ENCODE results near the gene PCGF5. TPM values are rescaled to one million over a fixed set of nuclear protein-coding genes. Genes with fewer than 3 reads are reported as not detected.
A peak's percentile ranks its signal among the peaks of the same experiment; 100 is the strongest.

Gene PCGF5
- total and polyA plus RNA-seq, 2 of the 8 experiments (the other 6 are each of a cell fraction or from before 2014, with no cell fraction given), result 5.8 to 8.4 TPM

DNA sequence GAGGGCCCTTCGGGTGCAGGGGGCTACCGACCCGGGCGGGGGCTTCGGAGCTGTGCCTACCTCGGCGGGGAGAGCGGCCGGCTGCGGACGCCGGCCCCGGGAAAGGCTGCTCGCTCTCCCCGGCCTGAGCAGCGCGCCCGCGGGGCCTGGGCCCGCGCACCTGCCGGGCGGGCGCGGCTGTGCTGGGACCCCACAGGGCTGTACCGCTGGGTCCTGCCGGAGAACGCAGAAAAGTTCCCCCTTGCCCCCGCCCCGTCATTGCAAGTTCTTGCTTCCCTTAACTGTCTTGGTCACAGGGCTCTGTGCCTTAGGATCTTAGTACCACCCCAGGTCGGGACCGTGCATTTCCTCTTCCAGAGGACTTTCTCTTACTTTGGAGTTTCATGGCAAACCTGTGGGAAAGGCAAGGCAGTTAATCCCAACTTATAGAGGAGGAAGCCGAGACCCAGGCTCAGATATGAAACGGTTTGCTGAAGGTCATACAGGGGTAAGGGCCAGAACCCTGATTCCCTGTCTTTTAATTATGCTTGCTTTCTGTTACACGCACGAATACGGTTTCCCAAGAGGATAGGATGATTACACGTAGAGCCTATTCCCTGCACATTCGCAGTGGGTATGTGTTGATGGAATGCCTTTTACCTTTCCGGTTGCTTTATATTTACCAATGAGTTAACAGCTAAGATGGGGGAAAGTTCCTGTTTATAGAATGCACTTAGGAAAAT lies 652 bp downstream of the PCGF5 start:
- Histone ChIP-seq H2BK5ac (ENCODE audit: low read depth, low read length) (no peak overlapping the region), H4K5ac (ENCODE audit: insufficient read length, low read depth, low read length) (no peak overlapping the region), H2AFZ (ENCODE audit: low read length) (peak overlapping the region; percentile 93), H3K4ac (replicated peaks; ENCODE audit: insufficient read length, low read depth, low read length) (no peak overlapping the region), H2BK15ac (ENCODE audit: low read length) (no peak overlapping the region), H3K4me2 (ENCODE audit: insufficient read depth in 1 of 2, low read depth in 2 of 2, low read length in 2 of 2) (peak overlapping the region; percentile 81 to 82), H3K27me3 (replicated peaks in 1 of 4; ENCODE audit: control insufficient read depth in 3 of 4, extremely low read depth in 1 of 4, insufficient read depth in 3 of 4, low read length in 3 of 4) (peaks cover 12 to 37% (median 26%) of the 10 kb centered on the region in 4 experiments), H2BK120ac (replicated peaks; ENCODE audit: low read depth, low read length) (no peak overlapping the region), H3K79me2 (ENCODE audit: control insufficient read depth in 1 of 2, insufficient read depth in 2 of 2, low read length in 2 of 2) (no peaks in the 10 kb centered on the region), H4K20me1 (replicated peaks in 1 of 2; ENCODE audit: control insufficient read depth in 1 of 2, insufficient read depth in 2 of 2, low read length in 2 of 2) (no peaks in the 10 kb centered on the region), H3K36me3 (ENCODE audit: control insufficient read depth in 2 of 4, insufficient read depth in 4 of 4, low read length in 3 of 4) (no peaks in the 10 kb centered on the region), H3K18ac (ENCODE audit: extremely low read depth, low read length) (peak overlapping the region; percentile 48), H3K23me2 (ENCODE audit: low read depth, low read length) (peaks cover 9% of the 10 kb centered on the region; the same call in 1 of the 2 replicates), H4K91ac (replicated peaks; ENCODE audit: insufficient read length, low read length) (no peak overlapping the region), H2BK20ac (ENCODE audit: low read length) (no peak overlapping the region), H3K14ac (ENCODE audit: insufficient read length) (no peak overlapping the region), H3K9me3 (ENCODE audit: insufficient read depth in 2 of 2, low read depth in 1 of 2, low read length in 1 of 2) (no peaks in the 10 kb centered on the region), H3K27ac (ENCODE audit: low read depth, low read length) (no peak overlapping the region), H3K9ac (replicated peaks in 1 of 4; ENCODE audit: extremely low read depth in 1 of 4, low read depth in 3 of 4, low read length in 3 of 4) (peak overlapping the region; percentile 8 to 52 (median 26); a peak in 5 of 7 replicates), H3K23ac (ENCODE audit: insufficient read length) (no peak overlapping the region), H2AK5ac (ENCODE audit: low read depth, low read length) (no peak overlapping the region), H3K4me3 (ENCODE audit: extremely low read depth in 1 of 4, insufficient read depth in 2 of 4, low read depth in 3 of 4, low read length in 4 of 4) (peak overlapping the region; percentile 55 to 97 (median 76)), H3K56ac (replicated peaks; ENCODE audit: insufficient read length, low read depth, low read length) (no peak overlapping the region), H4K8ac (ENCODE audit: extremely low read depth, insufficient read depth, low read length) (peak overlapping the region; percentile 62; the same call in 1 of the 2 replicates), H2BK12ac (ENCODE audit: low read depth, low read length) (no peak overlapping the region), H3K4me1 (replicated peaks in 1 of 4; ENCODE audit: control insufficient read depth in 3 of 4, insufficient read depth in 4 of 4, low read length in 3 of 4) (peaks cover 0 to 7% (median 2%) of the 10 kb centered on the region in 4 experiments; a peak in 2 of 7 replicates), H3K79me1 (ENCODE audit: low read depth, low read length) (no peaks in the 10 kb centered on the region)
- WGBS, 2 experiments (ENCODE audit: extremely low coverage in 1 of 2, insufficient coverage in 1 of 2, insufficient read length in 1 of 2, insufficient replicate concordance in 2 of 2, low coverage in 1 of 2, low lambda C conversion rate in 2 of 2, missing lambda C conversion rate in 1 of 2), result 10% methylated on average over 36 of the region's 40 CpGs; no CpG with 5 or more reads in 1 of the 2 experiments
- FAIRE-seq (no peak), DNase-seq (ENCODE audit: low read depth in 1 of 2, low spot score in 2 of 2) (no peak)
- ChIA-PET CTCF (ENCODE audit: partially characterized antibody) (interaction anchor here (0.6 to 1.2 kb wide), 2 partner anchors 30 to 252 kb away, joined by 3 read pairs; no protein-coding TSS in a partner anchor), POLR2A (ENCODE audit: partially characterized antibody) (interaction anchor here (1.0 kb wide), 1 partner anchor 59 kb away, joined by 3 read pairs; no protein-coding TSS in a partner anchor)
- TF ChIP-seq TBP (IDR thresholded peaks at IDR 0.05; ENCODE audit: low read depth, low read length) (no peak), HDAC6 (IDR thresholded peaks at IDR 0.05; ENCODE audit: low read depth, low read length) (no peak), SP4 (IDR thresholded peaks at IDR 0.05; ENCODE audit: low read length) (no peak), CBX8 (IDR thresholded peaks at IDR 0.05; ENCODE audit: borderline replicate concordance, low read depth, low read length) (no peak), SIN3A (conservative IDR thresholded peaks at IDR 0.05 in 1 of 2, IDR thresholded peaks at IDR 0.05 in 1 of 2; ENCODE audit: low read depth in 1 of 2, low read length in 2 of 2) (no peak), RNF2 (IDR thresholded peaks at IDR 0.05; ENCODE audit: borderline replicate concordance, low read depth, low read length, missing control alignments, poor library complexity, severe bottlenecking) (no peak), EZH2 (IDR thresholded peaks at IDR 0.05; ENCODE audit: low read depth, low read length, severe bottlenecking) (peak; percentile 58), KDM1A (IDR thresholded peaks at IDR 0.05; ENCODE audit: borderline replicate concordance, low read length) (no peak), TCF12 (IDR thresholded peaks at IDR 0.05; ENCODE audit: low read depth, low read length) (no peak), SIRT6 (IDR thresholded peaks at IDR 0.05; ENCODE audit: low read length) (no peak)
- TF ChIP-seq, protein P1, sequence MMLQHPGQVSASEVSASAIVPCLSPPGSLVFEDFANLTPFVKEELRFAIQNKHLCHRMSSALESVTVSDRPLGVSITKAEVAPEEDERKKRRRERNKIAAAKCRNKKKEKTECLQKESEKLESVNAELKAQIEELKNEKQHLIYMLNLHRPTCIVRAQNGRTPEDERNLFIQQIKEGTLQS (IDR thresholded peaks at IDR 0.05; ENCODE audit: insufficient read depth, low read depth, low read length), result no peak
